Parathyroid adenoma (tissue), 2 donors: ENCODE data around the gene KIF22.
"Not testable (repeated sequence)": the region's sequence is repeated elsewhere in the genome, so short reads cannot be mapped to it uniquely, and the experiment has no call there.

Source experiments
- H2AFZ ChIP-seq: fragments of 300-600 bp; sonication (generic); one replicate; pipeline ENCODE4 v1.7.0; 2017; ENCODE audit warnings: antibody characterized with exemption, mild to moderate bottlenecking
- H3K27ac ChIP-seq: fragments of 300-600 bp; sonication (generic); one replicate; pipeline ENCODE4 v1.7.0; 2017
- H3K27me3 ChIP-seq: fragments of 300-600 bp; sonication (generic); one replicate; pipeline ENCODE4 v1.7.0; 2017; ENCODE audit warnings: low read length; ENCODE audit not compliant: control insufficient read depth, insufficient read depth
- H3K36me3 ChIP-seq: fragments of 300-600 bp; sonication (generic); one replicate; pipeline ENCODE4 v1.7.0; 2017; ENCODE audit warnings: low read length; ENCODE audit not compliant: control insufficient read depth, insufficient read depth
- H3K4me1 ChIP-seq: fragments of 300-600 bp; sonication (generic); one replicate; pipeline ENCODE4 v1.7.0; 2017; ENCODE audit warnings: control low read depth
- H3K4me2 ChIP-seq: fragments of 300-600 bp; sonication (generic); one replicate; pipeline ENCODE4 v1.7.0; 2017; ENCODE audit warnings: low read length
- H3K4me3 ChIP-seq: fragments of 300-600 bp; sonication (generic); one replicate; pipeline ENCODE4 v1.7.0; 2017; ENCODE audit warnings: low read depth, low read length
- H3K79me2 ChIP-seq: fragments of 300-600 bp; sonication (generic); one replicate; pipeline ENCODE4 v1.7.0; 2017; ENCODE audit warnings: control low read depth
- H3K9ac ChIP-seq: fragments of 300-600 bp; sonication (generic); one replicate; pipeline ENCODE4 v1.7.0; 2017; ENCODE audit warnings: mild to moderate bottlenecking
- H3K9me3 ChIP-seq: fragments of 300-600 bp; sonication (generic); one replicate; pipeline ENCODE4 v1.7.0; 2017; ENCODE audit warnings: low read length; ENCODE audit not compliant: control insufficient read depth
- TF ChIP-seq, protein P1 (sequence below): fragments of 300-600 bp; sonication (generic); IDR thresholded peaks from one replicate; pipeline ENCODE4 v1.7.0; 2017; ENCODE audit warnings: antibody characterized with exemption, mild to moderate bottlenecking
- donor health status: primary hyperparathyroidism.

Gene KIF22

DNA sequence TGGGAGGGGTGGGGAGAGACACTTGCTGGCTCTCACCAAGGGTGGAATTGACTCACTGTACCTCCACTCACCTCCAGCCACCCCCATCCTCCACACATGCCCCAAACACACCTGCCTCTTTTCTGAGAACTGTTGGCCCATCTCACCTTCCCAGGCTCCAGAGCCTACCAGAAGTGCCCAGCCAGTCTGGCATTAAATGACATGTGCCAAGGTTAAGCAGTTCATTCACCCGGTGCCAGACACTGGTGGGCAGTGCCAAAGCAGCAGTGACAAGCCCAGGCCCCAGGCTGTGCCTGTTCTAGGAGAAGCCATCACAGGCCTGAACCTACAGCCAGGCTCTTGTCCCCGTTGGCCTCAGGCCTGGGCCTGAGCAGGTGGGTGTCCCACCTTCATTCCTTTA, 40.9 kb downstream of the KIF22 start:
- Histone ChIP-seq H3K9ac (no peak overlapping the region), H3K79me2 (peaks cover 35% of the 10 kb centered on the region), H3K27me3 (no peaks in the 10 kb centered on the region), H2AFZ (no peak overlapping the region), H3K4me3 (no peak overlapping the region), H3K4me1 (no peaks in the 10 kb centered on the region), H3K9me3 (no peaks in the 10 kb centered on the region), H3K4me2 (no peak overlapping the region), H3K27ac (no peak overlapping the region), H3K36me3 (no peaks in the 10 kb centered on the region)
- TF ChIP-seq, protein P1, sequence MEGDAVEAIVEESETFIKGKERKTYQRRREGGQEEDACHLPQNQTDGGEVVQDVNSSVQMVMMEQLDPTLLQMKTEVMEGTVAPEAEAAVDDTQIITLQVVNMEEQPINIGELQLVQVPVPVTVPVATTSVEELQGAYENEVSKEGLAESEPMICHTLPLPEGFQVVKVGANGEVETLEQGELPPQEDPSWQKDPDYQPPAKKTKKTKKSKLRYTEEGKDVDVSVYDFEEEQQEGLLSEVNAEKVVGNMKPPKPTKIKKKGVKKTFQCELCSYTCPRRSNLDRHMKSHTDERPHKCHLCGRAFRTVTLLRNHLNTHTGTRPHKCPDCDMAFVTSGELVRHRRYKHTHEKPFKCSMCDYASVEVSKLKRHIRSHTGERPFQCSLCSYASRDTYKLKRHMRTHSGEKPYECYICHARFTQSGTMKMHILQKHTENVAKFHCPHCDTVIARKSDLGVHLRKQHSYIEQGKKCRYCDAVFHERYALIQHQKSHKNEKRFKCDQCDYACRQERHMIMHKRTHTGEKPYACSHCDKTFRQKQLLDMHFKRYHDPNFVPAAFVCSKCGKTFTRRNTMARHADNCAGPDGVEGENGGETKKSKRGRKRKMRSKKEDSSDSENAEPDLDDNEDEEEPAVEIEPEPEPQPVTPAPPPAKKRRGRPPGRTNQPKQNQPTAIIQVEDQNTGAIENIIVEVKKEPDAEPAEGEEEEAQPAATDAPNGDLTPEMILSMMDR = no peak

DNA sequence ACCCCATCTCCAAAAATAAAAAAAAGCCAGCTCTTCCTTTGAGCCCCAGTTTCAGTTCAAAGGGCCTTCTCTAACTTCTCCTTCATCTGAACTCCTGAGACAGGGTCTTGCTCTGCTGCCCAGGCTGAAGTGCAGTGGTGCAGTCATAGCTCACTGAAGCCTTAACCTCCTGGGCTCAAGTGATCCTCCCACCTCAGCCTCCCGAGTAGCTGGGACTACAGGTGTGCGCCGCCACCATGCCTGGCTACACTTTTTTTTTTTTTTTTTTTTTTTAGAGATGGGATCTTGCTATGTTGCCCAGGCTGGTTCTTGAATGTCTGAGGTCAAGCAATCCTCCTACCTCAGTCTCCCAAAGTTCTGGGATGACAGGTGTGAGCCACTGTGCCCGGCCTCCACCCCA, 42.7 kb downstream of the KIF22 start:
- peaks cover 19% of the 10 kb centered on the region for H3K79me2 ChIP-seq
- H3K27ac ChIP-seq, H3K4me2 ChIP-seq, H3K36me3 ChIP-seq, H3K9ac ChIP-seq, H2AFZ ChIP-seq, H3K4me3 ChIP-seq, H3K27me3 ChIP-seq, H3K9me3 ChIP-seq, H3K4me1 ChIP-seq: not testable (repeated sequence)

DNA sequence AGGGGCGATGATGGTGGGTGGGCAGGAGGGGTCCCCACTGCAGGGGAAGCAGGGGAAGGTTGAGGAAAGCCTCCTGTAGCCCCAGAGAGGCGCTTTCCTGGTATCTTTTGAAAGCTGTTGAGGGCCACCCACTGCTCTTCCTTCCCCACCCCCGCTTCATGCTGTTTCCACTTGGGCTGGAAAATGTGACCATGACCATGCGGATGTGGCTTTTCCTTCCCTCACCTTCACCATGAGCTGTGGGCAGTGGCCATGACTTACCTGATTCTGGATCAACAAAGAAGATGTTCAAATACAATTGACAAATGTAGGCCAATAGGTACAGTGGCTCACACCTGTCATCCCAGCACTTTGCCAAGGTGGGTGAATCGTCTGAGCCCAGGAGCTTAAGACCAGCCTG, 43.5 kb downstream of the KIF22 start:
- H3K9ac ChIP-seq = no peak overlapping the region
- no peak overlapping the region for H3K27ac ChIP-seq
- H3K9me3 ChIP-seq = no peaks in the 10 kb centered on the region
- TF ChIP-seq, protein P1 = no peak
- no peak overlapping the region for H3K4me2 ChIP-seq
- H2AFZ ChIP-seq = no peak overlapping the region
- H3K79me2 ChIP-seq = peaks cover 15% of the 10 kb centered on the region
- H3K27me3 ChIP-seq = no peaks in the 10 kb centered on the region
- H3K36me3 ChIP-seq = no peaks in the 10 kb centered on the region
- H3K4me3 ChIP-seq = no peak overlapping the region
- H3K4me1 ChIP-seq = no peaks in the 10 kb centered on the region

DNA sequence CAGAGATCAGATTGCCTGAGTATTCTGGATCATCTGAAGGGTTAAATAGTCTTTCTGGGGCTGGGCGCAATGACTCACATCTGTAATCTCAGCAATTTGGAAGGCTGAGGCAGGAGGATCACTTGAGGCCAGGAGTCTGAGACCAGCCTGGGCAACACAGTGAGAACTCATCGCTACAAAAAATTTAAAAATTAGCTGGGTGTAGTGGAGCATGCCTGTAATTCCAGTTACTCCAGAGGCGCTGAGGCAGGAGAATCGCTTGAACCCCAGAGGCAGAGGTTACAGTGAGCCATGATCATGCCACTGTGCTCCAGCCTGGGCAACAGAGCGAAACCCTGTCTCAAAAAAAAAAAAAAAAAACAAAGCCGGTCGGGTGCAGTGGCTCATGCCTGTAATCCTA, 45.4 kb downstream of the KIF22 start:
- H3K36me3 ChIP-seq = no peaks in the 10 kb centered on the region
- H3K4me3 ChIP-seq = no peak overlapping the region
- no peak overlapping the region for H3K9ac ChIP-seq
- peaks cover 4% of the 10 kb centered on the region for H3K4me1 ChIP-seq
- TF ChIP-seq, protein P1 = no peak
- no peak overlapping the region for H2AFZ ChIP-seq
- H3K27me3 ChIP-seq = no peaks in the 10 kb centered on the region
- no peaks in the 10 kb centered on the region for H3K9me3 ChIP-seq
- no peak overlapping the region for H3K27ac ChIP-seq
- peaks cover 3% of the 10 kb centered on the region for H3K79me2 ChIP-seq
- no peak overlapping the region for H3K4me2 ChIP-seq

DNA sequence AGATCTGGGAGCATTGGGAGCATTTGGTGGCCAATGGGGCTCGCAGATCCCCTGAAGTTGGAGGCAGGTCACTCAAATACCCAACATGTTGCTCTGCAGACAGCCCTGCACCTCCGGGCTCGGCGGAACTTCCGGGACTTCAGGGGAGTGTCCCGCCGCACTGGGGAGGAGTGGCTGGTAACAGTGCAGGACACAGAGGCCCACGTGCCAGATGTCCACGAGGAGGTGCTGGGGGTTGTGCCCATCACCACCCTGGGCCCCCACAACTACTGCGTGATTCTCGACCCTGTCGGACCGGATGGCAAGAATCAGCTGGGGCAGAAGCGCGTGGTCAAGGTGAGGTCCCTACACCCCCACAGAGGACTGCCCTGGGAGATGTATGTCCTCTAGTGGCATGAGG, 46.1 kb downstream of the KIF22 start:
- peaks cover under 1% of the 10 kb centered on the region for H3K79me2 ChIP-seq
- TF ChIP-seq, protein P1 = no peak
- H2AFZ ChIP-seq = no peak overlapping the region
- H3K27ac ChIP-seq = no peak overlapping the region
- H3K9ac ChIP-seq = no peak overlapping the region
- H3K4me3 ChIP-seq = no peak overlapping the region
- no peaks in the 10 kb centered on the region for H3K27me3 ChIP-seq
- H3K4me1 ChIP-seq = peaks cover 7% of the 10 kb centered on the region
- H3K36me3 ChIP-seq = no peaks in the 10 kb centered on the region
- no peaks in the 10 kb centered on the region for H3K9me3 ChIP-seq
- H3K4me2 ChIP-seq = no peak overlapping the region
